Measurements from ENCODE around the gene KRTAP4-7.

- TF ChIP-seq POLR2A (IDR thresholded peaks at IDR 0.05) (no peak), CTCF (IDR thresholded peaks at IDR 0.05) (no peak), POLR2AphosphoS5 (IDR thresholded peaks at IDR 0.05) (no peak)
These were observed 25.2 kb upstream of the KRTAP4-7 start for GRCh38 chr17:41058741-41059140.

Measured in stomach (tissue), 4 donors.